Prostate gland (tissue), 2 donors: ENCODE results near the gene NKAPL. TPM values are rescaled to one million over a fixed set of nuclear protein-coding genes. Genes with fewer than 3 reads are reported as not detected.
A peak's percentile ranks its signal among the peaks of the same experiment; 100 is the strongest.

Experiments
- DNase-seq: peaks from one replicate; pipeline ENCODE4 v3.0.0-alpha.2; 2019; ENCODE audit warnings: low spot score
- H3K27ac ChIP-seq, 2 donors: fragments of 200-600 bp; sonication (generic); 2 replicates each; pipeline ENCODE4 v1.5.1; 2017 to 2019
- H3K27me3 ChIP-seq: fragments of 200-600 bp; sonication (generic); replicated peaks from 2 replicates; pipeline ENCODE4 v1.5.1; 2019; ENCODE audit not compliant: insufficient read depth
- H3K36me3 ChIP-seq, 2 donors: fragments of 200-600 bp; sonication (generic); 1 replicate in 1 of 2; 2 replicates in 1 of 2; pipeline versions ENCODE4 v1.5.1 to v1.8.1; 2017 to 2019
- H3K4me1 ChIP-seq: fragments of 200-600 bp; sonication (generic); replicated peaks from 2 replicates; pipeline ENCODE4 v1.5.1; 2019
- H3K4me3 ChIP-seq, 2 donors: fragments of 200-600 bp; sonication (generic); 2 replicates each; pipeline ENCODE4 v1.5.1; 2017 to 2019
- H3K9me3 ChIP-seq: fragments of 200-600 bp; sonication (generic); 2 replicates; pipeline ENCODE4 v1.5.1; 2017
- POLR2A ChIP-seq: fragments of 450-650 bp; IDR thresholded peaks from one replicate; pipeline ENCODE4 v1.6.1; 2016; ENCODE audit warnings: antibody characterized with exemption, mild to moderate bottlenecking
- POLR2AphosphoS5 ChIP-seq: sonication (generic); formaldehyde crosslinking; IDR thresholded peaks from one replicate; pipeline ENCODE4 v1.6.1; 2017; ENCODE audit warnings: antibody characterized with exemption
- WGBS: methylation state at CpG from one replicate; pipeline ENCODE4 v1.1.5; 2018; 5-methylcytosine and 5-hydroxymethylcytosine counted together
- intact Hi-C: fragments of 100-400 bp; cut with DNase I; formaldehyde crosslinking; loops from one replicate; pipeline ENCODE4 v1.14.2; 2022
- total RNA-seq, 2 donors: library from RNA; depleted of rRNA; stranded (reverse); fragments of >200 nt; gene quantifications; one replicate each; pipeline ENCODE4 v1.1.0, GENCODE V29; 2016
- TF ChIP-seq, protein P1 (sequence below), 4 experiments: fragments of 200-600 bp in 2 of 4; fragments of 450-650 bp in 2 of 4; sonication (generic) in 2 of 4; IDR thresholded peaks; 1 replicate in 3 of 4; 2 replicates in 1 of 4; pipeline ENCODE4 v1.5.1; 2016 to 2019; ENCODE audit warnings: antibody characterized with exemption in 4 of 4, mild to moderate bottlenecking in 2 of 4, moderate library complexity in 2 of 4

The NKAPL gene
- total RNA-seq, 2 donors from 2014 or later, result 0.14 to 3.9 TPM

DNA sequence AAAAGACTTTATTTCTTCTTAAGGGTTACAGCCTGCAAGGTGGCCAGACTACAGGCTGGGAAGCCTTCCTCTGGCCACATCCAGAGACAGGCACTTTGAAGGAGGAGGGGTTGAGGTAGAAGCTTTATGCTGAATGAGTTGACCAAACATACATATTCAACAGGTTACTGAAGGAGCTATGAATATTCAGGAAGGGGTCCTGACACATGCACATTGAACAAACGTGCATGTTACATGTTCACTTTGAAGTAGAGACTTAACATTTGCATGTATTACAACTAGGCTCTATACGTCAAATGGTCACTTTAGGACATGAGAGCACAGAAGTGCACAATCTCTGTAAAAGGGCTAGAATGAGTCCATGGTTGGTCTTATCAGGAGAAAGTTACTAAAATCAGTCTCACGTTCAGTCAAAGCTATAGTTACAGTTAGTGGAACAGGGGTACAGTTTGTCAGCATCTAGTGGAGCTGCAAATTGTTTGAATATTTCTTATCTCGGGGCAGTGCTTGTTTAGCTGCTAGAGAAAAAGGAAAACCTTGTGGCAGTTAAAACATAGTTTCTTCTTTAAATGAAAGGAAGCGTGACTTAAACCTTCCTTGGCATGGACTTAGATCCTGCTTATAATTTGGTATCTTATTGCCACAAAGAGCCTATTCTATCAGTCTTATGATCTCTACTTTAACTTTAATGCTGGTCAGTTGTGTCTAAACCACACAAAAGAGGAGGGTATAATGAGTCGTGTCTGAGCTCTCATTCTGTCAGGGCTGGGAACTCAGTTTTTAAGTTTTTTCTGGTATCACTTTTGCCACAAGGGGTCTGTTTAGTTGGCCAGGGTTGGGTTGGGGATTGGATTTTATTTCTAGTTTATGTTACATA lies 38.6 kb upstream of the NKAPL start:
- DNase-seq, result no peak
- Histone ChIP-seq H3K4me3 (no peak overlapping the region), H3K4me1 (no peaks in the 10 kb centered on the region), H3K27me3 (no peaks in the 10 kb centered on the region), H3K27ac (no peak overlapping the region), H3K9me3 (no peaks in the 10 kb centered on the region), H3K36me3 (no peaks in the 10 kb centered on the region)
- intact Hi-C loops, result loop anchor here (10.0 kb wide), 1 partner anchor 134 kb away; no protein-coding TSS in a partner anchor
- TF ChIP-seq POLR2A (no peak), POLR2AphosphoS5 (no peak)
- TF ChIP-seq, protein P1, sequence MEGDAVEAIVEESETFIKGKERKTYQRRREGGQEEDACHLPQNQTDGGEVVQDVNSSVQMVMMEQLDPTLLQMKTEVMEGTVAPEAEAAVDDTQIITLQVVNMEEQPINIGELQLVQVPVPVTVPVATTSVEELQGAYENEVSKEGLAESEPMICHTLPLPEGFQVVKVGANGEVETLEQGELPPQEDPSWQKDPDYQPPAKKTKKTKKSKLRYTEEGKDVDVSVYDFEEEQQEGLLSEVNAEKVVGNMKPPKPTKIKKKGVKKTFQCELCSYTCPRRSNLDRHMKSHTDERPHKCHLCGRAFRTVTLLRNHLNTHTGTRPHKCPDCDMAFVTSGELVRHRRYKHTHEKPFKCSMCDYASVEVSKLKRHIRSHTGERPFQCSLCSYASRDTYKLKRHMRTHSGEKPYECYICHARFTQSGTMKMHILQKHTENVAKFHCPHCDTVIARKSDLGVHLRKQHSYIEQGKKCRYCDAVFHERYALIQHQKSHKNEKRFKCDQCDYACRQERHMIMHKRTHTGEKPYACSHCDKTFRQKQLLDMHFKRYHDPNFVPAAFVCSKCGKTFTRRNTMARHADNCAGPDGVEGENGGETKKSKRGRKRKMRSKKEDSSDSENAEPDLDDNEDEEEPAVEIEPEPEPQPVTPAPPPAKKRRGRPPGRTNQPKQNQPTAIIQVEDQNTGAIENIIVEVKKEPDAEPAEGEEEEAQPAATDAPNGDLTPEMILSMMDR (IDR thresholded peaks at IDR 0.05), result no peak
- WGBS, result 35% methylated on average over 6 of the region's 6 CpGs

DNA sequence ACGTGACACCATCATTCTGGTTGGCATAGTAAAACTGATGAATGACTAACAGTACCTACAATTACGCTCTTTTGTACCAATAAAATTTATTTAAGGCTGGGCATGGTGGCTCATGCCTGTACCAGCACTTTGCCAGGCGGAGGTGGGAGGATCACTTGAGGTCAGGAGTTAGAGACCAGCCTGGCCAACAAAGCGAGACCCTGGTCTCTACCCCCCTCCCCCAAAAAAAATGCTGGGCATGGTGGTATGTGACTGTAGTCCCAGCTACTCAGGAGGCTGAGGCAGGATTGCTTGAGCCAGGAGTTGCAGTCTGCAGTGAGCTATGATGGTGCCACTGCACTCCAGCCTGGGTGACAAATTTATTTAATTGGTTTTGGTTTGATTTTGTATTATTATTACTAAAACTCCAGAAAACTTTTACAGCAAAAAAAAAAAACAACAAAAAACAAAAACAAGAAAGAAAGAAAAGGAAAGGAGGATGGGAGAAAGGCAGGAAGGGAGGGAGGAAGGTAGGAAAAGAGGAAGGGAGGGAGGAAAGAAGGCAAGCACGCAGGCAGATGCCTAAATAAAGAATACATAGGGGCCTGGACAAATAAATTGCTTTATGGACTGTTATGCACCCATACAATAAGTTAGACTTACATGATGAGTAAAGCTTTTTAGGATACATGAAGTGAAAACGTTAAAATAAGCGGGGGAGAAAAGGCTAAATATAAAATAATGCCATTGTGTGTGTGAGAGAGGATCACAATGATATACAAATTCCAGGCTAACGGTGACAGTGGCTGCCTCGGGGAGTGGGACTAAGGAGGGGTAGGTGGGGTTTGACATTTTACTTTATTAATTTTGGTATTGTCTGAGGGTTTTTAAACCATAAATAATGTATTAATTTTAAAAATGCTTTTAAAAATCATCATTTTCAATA lies 34.7 kb upstream of the NKAPL start:
- H3K9me3 ChIP-seq, result no peaks in the 10 kb centered on the region
- H3K4me3 ChIP-seq, result peak overlapping the region; percentile 67 to 77
- H3K27ac ChIP-seq, result peak overlapping the region; percentile 78 to 81
- intact Hi-C loops, result loop anchor here (5.0 to 10.0 kb wide), 2 partner anchors 82 to 130 kb away; partner anchors contain the start of gene ZKSCAN8
- no peaks in the 10 kb centered on the region for H3K27me3 ChIP-seq
- no peak for DNase-seq
- H3K36me3 ChIP-seq, result no peaks in the 10 kb centered on the region
- WGBS, result 42% methylated on average over 9 of the region's 9 CpGs
- no peaks in the 10 kb centered on the region for H3K4me1 ChIP-seq
- TF ChIP-seq POLR2AphosphoS5 (no peak), POLR2A (no peak)
- TF ChIP-seq, protein P1 (IDR thresholded peaks at IDR 0.05), result no peak

DNA sequence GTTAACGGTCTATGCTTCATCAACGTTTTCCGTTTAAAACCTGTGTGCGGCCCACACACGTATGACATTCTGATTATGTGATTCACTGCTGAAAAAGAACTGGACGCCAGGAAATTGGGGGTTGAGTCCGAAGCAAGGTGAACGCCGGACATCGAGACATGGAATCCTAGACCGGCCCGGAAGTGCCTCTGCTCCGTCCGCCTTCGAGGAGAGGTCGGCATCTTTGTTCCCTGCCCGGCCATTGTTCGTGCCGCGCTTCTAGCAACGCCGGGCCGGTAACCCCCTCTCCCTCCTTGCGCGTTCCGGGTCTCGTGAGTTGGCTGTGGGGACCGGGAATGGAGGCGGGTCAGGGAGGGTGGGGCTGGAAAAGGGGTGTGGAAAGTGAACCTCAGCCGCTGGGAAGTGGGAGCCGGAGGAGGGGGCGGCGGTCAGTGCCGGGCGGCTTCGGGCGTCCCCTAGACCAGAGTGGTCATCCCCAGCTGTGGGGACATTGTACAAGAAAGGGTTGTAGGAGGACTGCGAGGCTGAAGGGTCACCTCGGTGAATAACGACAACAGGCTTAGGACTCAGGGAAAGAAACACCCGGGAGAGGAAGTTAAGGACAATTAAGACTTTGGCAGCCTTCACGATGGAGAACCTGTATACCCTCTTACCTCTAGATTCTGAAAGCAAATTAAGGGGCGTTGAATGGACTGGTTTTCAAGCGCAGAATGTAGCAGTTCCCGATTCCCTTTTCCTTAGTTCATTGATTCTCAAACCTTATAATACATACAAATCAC lies 33.9 kb upstream of the NKAPL start, which contains the start of gene ZSCAN9:
ZSCAN9 (plus strand) TSS at position 220 of the 779 bp plus-strand sequence. CDS start 1,810 bp downstream, outside the sequence.
- TF ChIP-seq, protein P1 (IDR thresholded peaks at IDR 0.05), result no peak
- peak; percentile 83 for TF ChIP-seq POLR2AphosphoS5
- peak within 1 kb of the TSS; percentile 67 to 77 for H3K4me3 ChIP-seq
- under 1% methylated on average over 45 of the region's 45 CpGs for whole genome bisulfite sequencing
- intact Hi-C loops, result loop anchor here (5.0 to 10.0 kb wide), 2 partner anchors 83 to 130 kb away; partner anchors contain the start of gene ZKSCAN8
- peak; percentile 78 for DNase-seq
- peak within 1 kb of the TSS; percentile 78 to 81 for H3K27ac ChIP-seq
- no peaks in the 10 kb centered on the region for H3K36me3 ChIP-seq
- H3K27me3 ChIP-seq, result no peaks in the 10 kb centered on the region
- H3K9me3 ChIP-seq, result no peaks in the 10 kb centered on the region
- no peaks in the 10 kb centered on the region for H3K4me1 ChIP-seq

DNA sequence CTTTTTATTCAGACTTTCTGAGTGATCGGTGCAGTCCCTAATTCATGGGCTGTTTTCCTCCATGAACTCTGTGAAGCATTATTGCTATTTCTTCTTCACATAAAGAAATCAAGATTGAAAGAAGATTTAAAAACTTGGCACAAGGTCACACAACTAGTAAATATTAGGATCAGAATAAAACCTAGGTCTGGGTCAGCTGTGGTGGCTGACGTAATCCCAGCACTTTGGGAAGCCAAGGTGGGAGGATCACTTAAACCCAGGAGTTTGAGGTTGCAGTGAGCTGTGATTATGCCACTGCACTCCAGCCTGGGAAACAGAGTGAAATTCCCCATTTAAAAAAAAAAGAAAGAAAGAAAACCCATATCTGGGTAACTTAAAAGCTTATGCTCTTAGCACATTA lies 32.6 kb upstream of the NKAPL start:
- intact Hi-C loops, result loop anchor here (5.0 to 10.0 kb wide), 2 partner anchors 84 to 128 kb away; partner anchors contain the start of gene ZKSCAN8
- Histone ChIP-seq H3K36me3 (no peaks in the 10 kb centered on the region), H3K27ac (no peak overlapping the region), H3K9me3 (no peaks in the 10 kb centered on the region), H3K27me3 (no peaks in the 10 kb centered on the region), H3K4me1 (no peaks in the 10 kb centered on the region), H3K4me3 (no peak overlapping the region)
- 88% methylated on average over 2 of the region's 2 CpGs for WGBS
- no peak for DNase-seq
- TF ChIP-seq, protein P1 (IDR thresholded peaks at IDR 0.05), result no peak
- TF ChIP-seq POLR2A, result no peak
- TF ChIP-seq POLR2AphosphoS5, result no peak
